ENCODE measurements around the gene GARIN5A. TPM values are rescaled to one million over a fixed set of nuclear protein-coding genes. Genes with fewer than 3 reads are reported as not detected.
A peak's percentile ranks its signal among the peaks of the same experiment; 100 is the strongest.

The GARIN5A gene
- total and polyA plus RNA-seq, 8 donors = 0.55 to 3.1 (median 1.4) TPM; not detected in 2

DNA sequence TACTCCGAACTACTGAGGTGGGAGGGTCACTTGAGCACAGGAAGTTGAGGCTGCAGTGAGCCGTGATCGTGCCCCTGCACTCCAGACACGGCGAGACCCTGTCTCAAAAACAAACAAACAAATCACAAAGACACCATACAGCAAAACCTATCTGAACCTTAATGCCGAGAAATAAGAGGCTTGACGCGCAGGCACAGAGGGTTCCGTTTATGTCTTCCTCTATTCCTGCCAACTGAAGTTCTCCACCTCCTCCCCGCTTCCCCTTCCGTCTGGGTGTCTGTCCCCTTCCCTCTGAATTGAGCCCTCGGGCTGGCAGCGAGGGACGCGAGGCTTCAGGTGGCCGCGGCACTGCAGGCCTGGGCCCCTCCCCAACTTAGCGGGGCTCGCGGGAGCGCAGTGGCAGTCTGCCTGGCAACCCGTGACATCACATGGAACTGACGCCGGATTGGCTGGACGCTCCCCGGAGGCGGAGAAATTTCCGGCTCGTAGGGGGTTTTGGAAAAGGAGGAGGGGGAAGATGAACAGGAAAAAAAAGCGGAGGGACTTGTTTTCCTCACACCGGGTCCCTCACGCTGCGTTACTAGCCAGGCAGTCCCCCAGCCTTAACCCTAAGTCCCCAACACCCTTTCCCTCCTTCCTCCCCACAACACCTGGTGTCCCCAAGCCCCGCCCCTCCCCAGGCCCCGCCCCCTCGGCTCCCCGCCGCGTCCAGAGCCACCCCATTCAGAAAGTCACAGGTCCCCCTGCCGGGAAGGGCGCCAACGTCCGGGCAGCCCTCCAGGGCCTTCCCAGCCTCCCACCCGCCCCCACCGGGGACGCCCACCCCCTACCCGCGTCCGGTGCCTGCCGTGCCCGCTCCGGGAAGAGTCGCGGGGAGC is 45.1 kb downstream of the GARIN5A start:
- intact Hi-C loops (cut with DNase I; ENCODE audit: low total_unique reads) = no loop called here
- peak; percentile 89 to 96 for DNase-seq
- Histone ChIP-seq H3K27ac (peak overlapping the region; percentile 20 to 81 (median 80)), H3K4me1 (peaks cover 10 to 32% (median 24%) of the 10 kb centered on the region in 4 donors), H3K36me3 (no peaks in the 10 kb centered on the region), H3K4me3 (peak overlapping the region; percentile 52 to 72 (median 64)), H3K9me3 (no peaks in the 10 kb centered on the region), H3K27me3 (peaks cover 0 to 79% (median 20%) of the 10 kb centered on the region in 3 donors)
- WGBS, 5 donors = 1 to 3% (median 1%) methylated on average over 34 to 54 of the region's 54 CpGs
- peak in 2 of 3 donors; percentile 24 to 53 for TF ChIP-seq POLR2AphosphoS5 (IDR thresholded peaks at IDR 0.05)
- TF ChIP-seq EP300 (IDR thresholded peaks at IDR 0.05) = no peak

DNA sequence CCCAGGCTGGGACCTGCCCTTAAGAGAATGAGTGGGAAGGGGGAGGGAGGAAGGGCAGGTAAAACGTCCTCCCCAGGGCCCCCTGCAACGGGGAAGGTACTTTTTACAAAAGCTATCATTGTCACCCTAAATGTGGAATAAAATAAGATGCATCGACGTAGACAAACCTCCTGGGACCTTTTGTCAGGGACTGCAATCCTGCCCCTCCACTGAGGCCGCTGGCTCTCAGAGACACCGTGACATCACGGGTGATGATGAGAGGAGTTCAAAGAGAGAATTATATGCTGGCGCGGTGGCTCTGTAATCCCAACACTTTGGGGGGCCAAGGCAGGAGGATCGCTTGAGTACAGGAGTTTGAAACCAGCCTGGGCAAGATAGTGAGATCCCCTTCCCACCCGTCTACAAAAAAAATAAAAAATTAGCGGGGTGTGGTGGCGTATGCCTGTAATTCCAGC is 45.7 kb downstream of the GARIN5A start:
- TF ChIP-seq POLR2AphosphoS5 (IDR thresholded peaks at IDR 0.05) (no peak), EP300 (IDR thresholded peaks at IDR 0.05) (no peak), POLR2A (IDR thresholded peaks at IDR 0.05) (no peak)
- TF ChIP-seq, protein P1, sequence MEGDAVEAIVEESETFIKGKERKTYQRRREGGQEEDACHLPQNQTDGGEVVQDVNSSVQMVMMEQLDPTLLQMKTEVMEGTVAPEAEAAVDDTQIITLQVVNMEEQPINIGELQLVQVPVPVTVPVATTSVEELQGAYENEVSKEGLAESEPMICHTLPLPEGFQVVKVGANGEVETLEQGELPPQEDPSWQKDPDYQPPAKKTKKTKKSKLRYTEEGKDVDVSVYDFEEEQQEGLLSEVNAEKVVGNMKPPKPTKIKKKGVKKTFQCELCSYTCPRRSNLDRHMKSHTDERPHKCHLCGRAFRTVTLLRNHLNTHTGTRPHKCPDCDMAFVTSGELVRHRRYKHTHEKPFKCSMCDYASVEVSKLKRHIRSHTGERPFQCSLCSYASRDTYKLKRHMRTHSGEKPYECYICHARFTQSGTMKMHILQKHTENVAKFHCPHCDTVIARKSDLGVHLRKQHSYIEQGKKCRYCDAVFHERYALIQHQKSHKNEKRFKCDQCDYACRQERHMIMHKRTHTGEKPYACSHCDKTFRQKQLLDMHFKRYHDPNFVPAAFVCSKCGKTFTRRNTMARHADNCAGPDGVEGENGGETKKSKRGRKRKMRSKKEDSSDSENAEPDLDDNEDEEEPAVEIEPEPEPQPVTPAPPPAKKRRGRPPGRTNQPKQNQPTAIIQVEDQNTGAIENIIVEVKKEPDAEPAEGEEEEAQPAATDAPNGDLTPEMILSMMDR (IDR thresholded peaks at IDR 0.05) = no peak
- peak overlapping the region in 4 of 5 donors; percentile 75 to 81 (median 80) for H3K27ac ChIP-seq
- H3K9me3 ChIP-seq = no peaks in the 10 kb centered on the region
- H3K4me3 ChIP-seq = peak overlapping the region; percentile 52 to 72 (median 64)
- H3K4me1 ChIP-seq = peaks cover 10 to 32% (median 24%) of the 10 kb centered on the region in 4 donors
- H3K27me3 ChIP-seq = peaks cover 0 to 79% (median 20%) of the 10 kb centered on the region in 3 donors
- H3K36me3 ChIP-seq = no peaks in the 10 kb centered on the region
- 25 to 43% (median 39%) methylated on average over 13 of the region's 13 CpGs for WGBS, 5 donors
- DNase-seq = no peak
- intact Hi-C loops (cut with DNase I; ENCODE audit: low total_unique reads) = no loop called here

DNA sequence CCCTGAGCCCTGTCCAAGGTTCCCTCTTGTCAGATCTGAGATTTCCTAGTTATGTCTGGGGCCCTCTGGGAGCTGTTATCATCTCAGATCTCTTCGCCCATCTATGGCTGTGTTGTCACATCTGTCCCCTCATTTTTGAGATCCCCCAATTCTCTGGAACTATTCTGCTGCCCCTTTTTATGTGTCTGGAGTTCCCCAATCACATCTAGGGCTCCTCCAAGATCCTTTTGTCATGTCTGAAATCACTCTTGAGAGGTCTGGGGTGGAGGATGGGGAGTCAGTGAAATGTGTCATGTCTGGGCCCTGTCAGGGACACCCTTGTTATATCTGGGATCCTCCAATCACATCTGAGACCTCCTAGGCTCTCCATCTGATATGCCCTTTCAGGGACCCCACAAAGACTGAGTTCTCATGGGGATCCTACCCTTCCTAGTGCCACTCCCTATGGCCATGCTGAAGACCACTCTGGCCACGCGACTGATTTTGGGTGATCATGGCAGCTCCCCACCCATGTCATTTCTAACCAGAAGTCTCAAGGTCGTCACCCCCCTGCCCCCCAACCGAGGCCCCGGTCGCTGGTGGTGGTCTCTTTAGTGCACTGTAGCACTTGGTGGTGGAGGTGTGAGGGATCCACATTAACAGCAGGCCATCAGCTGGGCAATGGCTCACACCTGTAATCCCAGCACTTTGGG is 47.7 kb downstream of the GARIN5A start:
- intact Hi-C loops (cut with DNase I; ENCODE audit: low total_unique reads) = no loop called here
- Histone ChIP-seq H3K27me3 (peaks cover 0 to 61% (median 16%) of the 10 kb centered on the region in 3 donors), H3K36me3 (no peaks in the 10 kb centered on the region), H3K4me3 (no peak overlapping the region), H3K9me3 (no peaks in the 10 kb centered on the region), H3K27ac (peak overlapping the region in 1 of 5 donors; percentile 60), H3K4me1 (peaks cover 10 to 32% (median 24%) of the 10 kb centered on the region in 4 donors)
- 78 to 100% (median 81%) methylated on average over 2 to 7 of the region's 7 CpGs for WGBS, 5 donors
- TF ChIP-seq, protein P1 (IDR thresholded peaks at IDR 0.05) = no peak
- no peak for TF ChIP-seq POLR2AphosphoS5 (IDR thresholded peaks at IDR 0.05)
- no peak for TF ChIP-seq POLR2A (IDR thresholded peaks at IDR 0.05)
- no peak for TF ChIP-seq EP300 (IDR thresholded peaks at IDR 0.05)
- no peak for DNase-seq

DNA sequence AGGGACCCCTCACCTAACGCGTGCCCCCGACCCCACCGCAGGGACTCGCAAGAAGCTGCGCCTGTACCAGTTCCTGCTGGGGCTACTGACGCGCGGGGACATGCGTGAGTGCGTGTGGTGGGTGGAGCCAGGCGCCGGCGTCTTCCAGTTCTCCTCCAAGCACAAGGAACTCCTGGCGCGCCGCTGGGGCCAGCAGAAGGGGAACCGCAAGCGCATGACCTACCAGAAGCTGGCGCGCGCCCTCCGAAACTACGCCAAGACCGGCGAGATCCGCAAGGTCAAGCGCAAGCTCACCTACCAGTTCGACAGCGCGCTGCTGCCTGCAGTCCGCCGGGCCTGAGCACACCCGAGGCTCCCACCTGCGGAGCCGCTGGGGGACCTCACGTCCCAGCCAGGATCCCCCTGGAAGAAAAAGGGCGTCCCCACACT is 48.6 kb downstream of the GARIN5A start:
- peaks cover 10 to 32% (median 24%) of the 10 kb centered on the region in 4 donors for H3K4me1 ChIP-seq
- H3K4me3 ChIP-seq = peak overlapping the region; percentile 10 to 37 (median 18)
- peaks cover 0 to 59% (median 16%) of the 10 kb centered on the region in 3 donors for H3K27me3 ChIP-seq
- intact Hi-C loops (cut with DNase I; ENCODE audit: low total_unique reads) = no loop called here
- H3K9me3 ChIP-seq = no peaks in the 10 kb centered on the region
- H3K27ac ChIP-seq = peak overlapping the region in 4 of 5 donors; percentile 28 to 60 (median 40)
- H3K36me3 ChIP-seq = no peaks in the 10 kb centered on the region
- 3 to 8% (median 6%) methylated on average over 13 to 38 of the region's 38 CpGs for WGBS, 5 donors
- TF ChIP-seq POLR2AphosphoS5 (IDR thresholded peaks at IDR 0.05) = peak in 2 of 3 donors; percentile 46 to 49
- TF ChIP-seq EP300 (IDR thresholded peaks at IDR 0.05) = no peak
- peak; percentile 92 to 97 for DNase-seq
